SK-N-SH (cell line): ENCODE data around the gene BAIAP2L1. TPM values are rescaled to one million over a fixed set of nuclear protein-coding genes. Genes with fewer than 3 reads are reported as not detected.

Experiments used
- CTCF ChIA-PET: fragments of 300-600, 350-600 bp; formaldehyde crosslinking; extraction: SDS; loops from one replicate; lab custom pipeline; 2021; lab: Yijun Ruan, JAX
- POLR2A ChIA-PET: fragments of 350-600 bp; sonication (Branson Sonifier 250); formaldehyde crosslinking; extraction: SDS; loops from one replicate; lab custom pipeline; 2020; ENCODE audit warnings: antibody characterized with exemption, inconsistent platforms; lab: Yijun Ruan, JAX
- DNase-seq: peaks from one replicate; pipeline ENCODE4 v3.0.0; 2012
- H2AFZ ChIP-seq: fragments of 200-600 bp; sonication (generic); 2 replicates; pipeline ENCODE4 v1.8.1; 2016; ENCODE audit warnings: antibody characterized with exemption, mild to moderate bottlenecking, low read depth
- H3F3A ChIP-seq: fragments of 200-600 bp; sonication (generic); replicated peaks from 2 replicates; pipeline ENCODE3; 2016; ENCODE audit warnings: antibody characterized with exemption, mild to moderate bottlenecking; ENCODE audit not compliant: insufficient read depth
- H3K27ac ChIP-seq, 2 experiments: fragments of 200-500 bp in 1 of 2; fragments of 200-600 bp in 1 of 2; sonication (Bioruptor generic) in 1 of 2; sonication (generic), shearing (Covaris generic) in 1 of 2; 2 replicates each; pipeline versions ENCODE4 v1.5.1 to v1.6.1; 2014 to 2016; ENCODE audit warnings: low read depth in 2 of 2, inconsistent platforms in 1 of 2, low read length in 1 of 2, mild to moderate bottlenecking in 1 of 2, mixed read lengths in 1 of 2
- H3K27me3 ChIP-seq: fragments of 200-600 bp; sonication (generic), shearing (Covaris generic); 2 replicates; pipeline ENCODE4 v1.6.1; 2016; ENCODE audit warnings: mixed run types; ENCODE audit not compliant: insufficient read depth
- H3K36me3 ChIP-seq, 2 experiments: fragments of 200-500 bp in 1 of 2; fragments of 200-600 bp in 1 of 2; sonication (Bioruptor generic) in 1 of 2; sonication (generic) in 1 of 2; replicated peaks in 1 of 2; 2 replicates each; pipeline versions ENCODE3 to v1.5.1; 2014 to 2016; ENCODE audit warnings: low read length in 1 of 2, mild to moderate bottlenecking in 1 of 2; ENCODE audit not compliant: insufficient read depth in 2 of 2, control insufficient read depth in 1 of 2
- H3K4me1 ChIP-seq, 2 experiments: fragments of 200-500 bp in 1 of 2; fragments of 200-600 bp in 1 of 2; sonication (Bioruptor generic) in 1 of 2; sonication (generic), shearing (Covaris generic) in 1 of 2; 2 replicates each; pipeline versions ENCODE4 v1.5.1 to v1.6.1; 2014 to 2016; ENCODE audit warnings: low read depth in 1 of 2, low read length in 1 of 2, mixed run types in 1 of 2; ENCODE audit not compliant: insufficient read depth in 2 of 2, control insufficient read depth in 1 of 2
- H3K4me2 ChIP-seq: fragments of 200-600 bp; sonication (generic), shearing (Covaris generic); 2 replicates; pipeline ENCODE4 v1.6.1; 2017; ENCODE audit warnings: mixed run types
- H3K4me3 ChIP-seq, 2 experiments: fragments of 200-500 bp in 1 of 2; fragments of 200-600 bp in 1 of 2; sonication (Bioruptor generic) in 1 of 2; sonication (generic), shearing (Covaris generic) in 1 of 2; 2 replicates each; pipeline versions ENCODE4 v1.5.1 to v1.8.1; 2014 to 2016; ENCODE audit warnings: low read depth in 2 of 2, inconsistent platforms in 1 of 2, low read length in 1 of 2, mild to moderate bottlenecking in 1 of 2, mixed read lengths in 1 of 2, moderate library complexity in 1 of 2
- H3K79me2 ChIP-seq: fragments of 200-600 bp; sonication (generic); 2 replicates; pipeline ENCODE4 v1.8.1; 2017; ENCODE audit warnings: mild to moderate bottlenecking; ENCODE audit not compliant: insufficient read depth
- H3K9ac ChIP-seq: fragments of 200-600 bp; sonication (generic); 2 replicates; pipeline ENCODE4 v1.6.1; 2017; ENCODE audit warnings: mixed run types
- H3K9me2 ChIP-seq: fragments of 200-600 bp; sonication (generic); 2 replicates; pipeline ENCODE4 v1.6.1; 2017; ENCODE audit warnings: mixed run types
- H3K9me3 ChIP-seq: fragments of 200-600 bp; sonication (generic); 2 replicates; pipeline ENCODE4 v1.6.1; 2017; ENCODE audit warnings: mixed run types, mild to moderate bottlenecking, moderate library complexity
- H4K20me1 ChIP-seq: fragments of 200-600 bp; sonication (generic); 2 replicates; pipeline ENCODE4 v1.6.1; 2017; ENCODE audit warnings: mild to moderate bottlenecking, mixed run types; ENCODE audit not compliant: insufficient read depth
- CHD2 ChIP-seq: fragments of 150-350 bp; IDR thresholded peaks from 2 replicates; pipeline ENCODE4 v1.6.1; 2018; ENCODE audit warnings: low read length; ENCODE audit not compliant: partially characterized antibody
- ELF1 ChIP-seq: IDR thresholded peaks from 2 replicates; pipeline ENCODE4 v1.4.0; 2012
- EZH2phosphoT487 ChIP-seq: fragments of 200-600 bp; sonication (generic); IDR thresholded peaks from 2 replicates; pipeline ENCODE4 v1.6.1; 2017; ENCODE audit warnings: low read depth, mixed run types, mild to moderate bottlenecking, antibody characterized with exemption, moderate library complexity, borderline replicate concordance
- FOSL2 ChIP-seq: IDR thresholded peaks from 2 replicates; pipeline ENCODE4 v1.4.0; 2012; ENCODE audit warnings: low read depth, mild to moderate bottlenecking, moderate library complexity, borderline replicate concordance
- GABPA ChIP-seq: IDR thresholded peaks from 2 replicates; pipeline ENCODE4 v1.4.0; 2012; ENCODE audit warnings: low read depth, mild to moderate bottlenecking
- GATA2 ChIP-seq: sonication (generic); formaldehyde crosslinking; IDR thresholded peaks from 2 replicates; pipeline ENCODE4 v1.5.0; 2020; ENCODE audit warnings: mild to moderate bottlenecking, missing genetic modification reagents
- MEF2A ChIP-seq: IDR thresholded peaks from 2 replicates; pipeline ENCODE4 v1.4.0; 2012; ENCODE audit warnings: low read depth, borderline replicate concordance
- NFIC ChIP-seq: IDR thresholded peaks from 2 replicates; pipeline ENCODE4 v1.4.0; 2012; ENCODE audit warnings: borderline replicate concordance
- POLR2AphosphoS5 ChIP-seq: IDR thresholded peaks from 2 replicates; pipeline ENCODE4 v1.6.1; 2012; ENCODE audit warnings: low read depth, low read length
- RAD21 ChIP-seq: IDR thresholded peaks from 2 replicates; pipeline ENCODE4 v1.6.1; 2012; ENCODE audit warnings: mild to moderate bottlenecking, low read length
- SIN3A ChIP-seq: IDR thresholded peaks from 2 replicates; pipeline ENCODE4 v1.6.1; 2012; ENCODE audit warnings: low read depth, mild to moderate bottlenecking, low read length, moderate library complexity, borderline replicate concordance
- TCF12 ChIP-seq: IDR thresholded peaks from 2 replicates; pipeline ENCODE4 v1.4.0; 2012
- WGBS: methylation state at CpG from one replicate; pipeline ENCODE4 v1.1.6; 2017; ENCODE audit warnings: low lambda C conversion rate; 5-methylcytosine and 5-hydroxymethylcytosine counted together
- polyA plus RNA-seq, 3 experiments: library from polyadenylated mRNA; depleted of rRNA; stranded (reverse); fragments of >200 nt; gene quantifications; 2 replicates each; pipeline ENCODE4 v1.2.3, GENCODE V29; 2012
- TF ChIP-seq, protein P1 (sequence below): IDR thresholded peaks from 2 replicates; pipeline ENCODE4 v1.4.0; 2012; ENCODE audit warnings: low read depth, borderline replicate concordance
- TF ChIP-seq, protein P2 (sequence below): IDR thresholded peaks from 2 replicates; pipeline ENCODE4 v1.4.0; 2012; ENCODE audit warnings: low read depth, borderline replicate concordance
- TF ChIP-seq, protein P3 (sequence below): IDR thresholded peaks from 2 replicates; pipeline ENCODE4; 2012
- TF ChIP-seq, protein P4 (sequence below): fragments of 150-350 bp; IDR thresholded peaks from 2 replicates; pipeline ENCODE4 v1.6.1; 2017; ENCODE audit warnings: antibody characterized with exemption, low read length, low read depth, borderline replicate concordance

BAIAP2L1 gene
- polyA plus RNA-seq, 1 of the 3 experiments (the other 2 are of a cell fraction): 8.8 TPM

DNA sequence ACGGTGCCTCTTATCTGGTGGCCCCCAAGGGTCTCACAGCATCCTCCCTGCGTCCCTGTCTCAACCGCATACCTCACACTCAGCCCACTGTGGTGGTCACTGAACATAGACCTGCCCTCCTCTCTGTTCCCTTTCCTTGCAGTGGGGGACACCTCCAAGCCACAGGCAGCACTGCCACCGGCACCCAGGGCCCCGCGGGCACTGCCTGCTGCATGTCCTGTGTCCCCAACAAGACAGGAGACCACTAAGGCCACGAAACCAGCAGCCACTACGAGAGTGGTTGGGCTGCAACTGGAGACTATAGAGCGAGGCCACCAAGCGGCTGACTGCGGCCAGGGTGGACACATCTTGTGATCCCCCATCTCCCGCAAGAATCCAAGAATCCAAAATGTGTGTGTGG lies 104.1 kb downstream of the BAIAP2L1 start:
- Histone ChIP-seq H3F3A (peaks cover 16% of the 10 kb centered on the region), H3K79me2 (peaks cover 33% of the 10 kb centered on the region), H3K4me3 (no peak overlapping the region), H3K27me3 (no peaks in the 10 kb centered on the region), H3K9ac (no peak overlapping the region), H4K20me1 (peaks cover 27% of the 10 kb centered on the region), H3K9me3 (no peaks in the 10 kb centered on the region), H3K9me2 (no peaks in the 10 kb centered on the region), H3K36me3 (peaks cover 21 to 27% of the 10 kb centered on the region in 2 experiments), H3K4me1 (peaks cover 0 to 6% of the 10 kb centered on the region in 2 experiments; a peak in 1 of 4 replicates)
- DNase-seq: no peak
- CTCF ChIA-PET: interaction anchor here (2.1 to 11.1 kb wide), 2 partner anchors 105 to 124 kb away, joined by 7 to 108 read pairs; partner anchors contain the start of gene BAIAP2L1
- no peak for TF ChIP-seq NFIC
- TF ChIP-seq, protein P1, sequence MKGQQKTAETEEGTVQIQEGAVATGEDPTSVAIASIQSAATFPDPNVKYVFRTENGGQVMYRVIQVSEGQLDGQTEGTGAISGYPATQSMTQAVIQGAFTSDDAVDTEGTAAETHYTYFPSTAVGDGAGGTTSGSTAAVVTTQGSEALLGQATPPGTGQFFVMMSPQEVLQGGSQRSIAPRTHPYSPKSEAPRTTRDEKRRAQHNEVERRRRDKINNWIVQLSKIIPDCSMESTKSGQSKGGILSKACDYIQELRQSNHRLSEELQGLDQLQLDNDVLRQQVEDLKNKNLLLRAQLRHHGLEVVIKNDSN: no peak
- no peak for TF ChIP-seq GABPA
- TF ChIP-seq CHD2: no peak
- TF ChIP-seq SIN3A: no peak
- TF ChIP-seq ELF1: no peak
- TF ChIP-seq, protein P2, sequence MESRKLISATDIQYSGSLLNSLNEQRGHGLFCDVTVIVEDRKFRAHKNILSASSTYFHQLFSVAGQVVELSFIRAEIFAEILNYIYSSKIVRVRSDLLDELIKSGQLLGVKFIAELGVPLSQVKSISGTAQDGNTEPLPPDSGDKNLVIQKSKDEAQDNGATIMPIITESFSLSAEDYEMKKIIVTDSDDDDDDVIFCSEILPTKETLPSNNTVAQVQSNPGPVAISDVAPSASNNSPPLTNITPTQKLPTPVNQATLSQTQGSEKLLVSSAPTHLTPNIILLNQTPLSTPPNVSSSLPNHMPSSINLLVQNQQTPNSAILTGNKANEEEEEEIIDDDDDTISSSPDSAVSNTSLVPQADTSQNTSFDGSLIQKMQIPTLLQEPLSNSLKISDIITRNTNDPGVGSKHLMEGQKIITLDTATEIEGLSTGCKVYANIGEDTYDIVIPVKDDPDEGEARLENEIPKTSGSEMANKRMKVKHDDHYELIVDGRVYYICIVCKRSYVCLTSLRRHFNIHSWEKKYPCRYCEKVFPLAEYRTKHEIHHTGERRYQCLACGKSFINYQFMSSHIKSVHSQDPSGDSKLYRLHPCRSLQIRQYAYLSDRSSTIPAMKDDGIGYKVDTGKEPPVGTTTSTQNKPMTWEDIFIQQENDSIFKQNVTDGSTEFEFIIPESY: no peak
- TF ChIP-seq POLR2AphosphoS5: no peak
- TF ChIP-seq RAD21: no peak
- no peak for TF ChIP-seq MEF2A
- no peak for TF ChIP-seq FOSL2
- TF ChIP-seq, protein P3, sequence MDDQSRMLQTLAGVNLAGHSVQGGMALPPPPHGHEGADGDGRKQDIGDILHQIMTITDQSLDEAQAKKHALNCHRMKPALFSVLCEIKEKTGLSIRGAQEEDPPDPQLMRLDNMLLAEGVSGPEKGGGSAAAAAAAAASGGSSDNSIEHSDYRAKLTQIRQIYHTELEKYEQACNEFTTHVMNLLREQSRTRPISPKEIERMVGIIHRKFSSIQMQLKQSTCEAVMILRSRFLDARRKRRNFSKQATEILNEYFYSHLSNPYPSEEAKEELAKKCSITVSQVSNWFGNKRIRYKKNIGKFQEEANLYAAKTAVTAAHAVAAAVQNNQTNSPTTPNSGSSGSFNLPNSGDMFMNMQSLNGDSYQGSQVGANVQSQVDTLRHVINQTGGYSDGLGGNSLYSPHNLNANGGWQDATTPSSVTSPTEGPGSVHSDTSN: no peak
- TF ChIP-seq, protein P4, sequence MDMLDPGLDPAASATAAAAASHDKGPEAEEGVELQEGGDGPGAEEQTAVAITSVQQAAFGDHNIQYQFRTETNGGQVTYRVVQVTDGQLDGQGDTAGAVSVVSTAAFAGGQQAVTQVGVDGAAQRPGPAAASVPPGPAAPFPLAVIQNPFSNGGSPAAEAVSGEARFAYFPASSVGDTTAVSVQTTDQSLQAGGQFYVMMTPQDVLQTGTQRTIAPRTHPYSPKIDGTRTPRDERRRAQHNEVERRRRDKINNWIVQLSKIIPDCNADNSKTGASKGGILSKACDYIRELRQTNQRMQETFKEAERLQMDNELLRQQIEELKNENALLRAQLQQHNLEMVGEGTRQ: no peak
- TF ChIP-seq EZH2phosphoT487: no peak
- TF ChIP-seq GATA2: no peak
- no peak for TF ChIP-seq TCF12
- TF ChIP-seq, all 33 proteins: peak for 0
- no peak overlapping the region for H3K4me2 ChIP-seq
- no peak overlapping the region for H2AFZ ChIP-seq
- 76% methylated on average over 12 of the region's 12 CpGs for WGBS
- POLR2A ChIA-PET: no interaction called here
- H3K27ac ChIP-seq: no peak overlapping the region
